Glomerular visceral epithelial cell (primary cell): ENCODE results near the gene IL5RA.

Experiments
- DNase-seq: peaks from one replicate; pipeline ENCODE4 v3.0.0-alpha.2; 2016; ENCODE audit errors: extremely low spot score

IL5RA gene

GRCh38 chr3:3107858-3108257 lies 2.3 kb downstream of the IL5RA start:
- DNase-seq: no peak

GRCh38 chr3:3107181-3107580 lies 3.0 kb downstream of the IL5RA start:
- DNase-seq: no peak

- DNase-seq: no peak
Measured at GRCh38 chr3:3105815-3106214, 4.4 kb downstream of the IL5RA start.

GRCh38 chr3:3105246-3105645 lies 4.9 kb downstream of the IL5RA start:
- no peak for DNase-seq

- DNase-seq: no peak
Measured at GRCh38 chr3:3102751-3103150, 7.4 kb downstream of the IL5RA start.

- DNase-seq: no peak
Measured at GRCh38 chr3:3101660-3102458, 8.3 kb downstream of the IL5RA start.

- DNase-seq: no peak
Measured at GRCh38 chr3:3097958-3098357, 12.2 kb downstream of the IL5RA start.

GRCh38 chr3:3089017-3089416 lies 21.2 kb downstream of the IL5RA start:
- DNase-seq: no peak

- no peak for DNase-seq
Measured at GRCh38 chr3:3087716-3088465, 22.3 kb downstream of the IL5RA start.

GRCh38 chr3:3087279-3087678 lies 22.9 kb downstream of the IL5RA start:
- no peak for DNase-seq

- no peak for DNase-seq
Measured at GRCh38 chr3:3086239-3086638, 23.9 kb downstream of the IL5RA start.

- no peak for DNase-seq
Measured at GRCh38 chr3:3085782-3086181, 24.4 kb downstream of the IL5RA start.

- no peak for DNase-seq
Measured at GRCh38 chr3:3084890-3085289, 25.3 kb downstream of the IL5RA start.

GRCh38 chr3:3082234-3082924 lies 27.8 kb downstream of the IL5RA start:
- no peak for DNase-seq

- no peak for DNase-seq
Measured at GRCh38 chr3:3081381-3082233, 28.6 kb downstream of the IL5RA start.

- no peak for DNase-seq
Measured at GRCh38 chr3:3080309-3080708, 29.9 kb downstream of the IL5RA start.

GRCh38 chr3:3074551-3075257 lies 35.5 kb downstream of the IL5RA start:
- no peak for DNase-seq

- DNase-seq: no peak
Measured at GRCh38 chr3:3071136-3071535, 39.0 kb downstream of the IL5RA start.

GRCh38 chr3:3069723-3070122 lies 40.5 kb downstream of the IL5RA start:
- DNase-seq: no peak

GRCh38 chr3:3068358-3068881 lies 41.8 kb downstream of the IL5RA start:
- no peak for DNase-seq

GRCh38 chr3:3066910-3067309 lies 43.3 kb downstream of the IL5RA start:
- no peak for DNase-seq
